GM19351 (cell line): ENCODE results near the gene ENTPD8.
"Not testable (repeated sequence)": the region's sequence is repeated elsewhere in the genome, so short reads cannot be mapped to it uniquely, and the experiment has no call there.

ENCODE experiments used
- ATAC-seq: cut with Tn5 transposase; IDR thresholded peaks from one replicate; pipeline ENCODE4 v1.9.1; 2021; ENCODE audit warnings: mild to moderate bottlenecking, moderate library complexity; ENCODE audit not compliant: unreplicated experiment

Gene ENTPD8

DNA sequence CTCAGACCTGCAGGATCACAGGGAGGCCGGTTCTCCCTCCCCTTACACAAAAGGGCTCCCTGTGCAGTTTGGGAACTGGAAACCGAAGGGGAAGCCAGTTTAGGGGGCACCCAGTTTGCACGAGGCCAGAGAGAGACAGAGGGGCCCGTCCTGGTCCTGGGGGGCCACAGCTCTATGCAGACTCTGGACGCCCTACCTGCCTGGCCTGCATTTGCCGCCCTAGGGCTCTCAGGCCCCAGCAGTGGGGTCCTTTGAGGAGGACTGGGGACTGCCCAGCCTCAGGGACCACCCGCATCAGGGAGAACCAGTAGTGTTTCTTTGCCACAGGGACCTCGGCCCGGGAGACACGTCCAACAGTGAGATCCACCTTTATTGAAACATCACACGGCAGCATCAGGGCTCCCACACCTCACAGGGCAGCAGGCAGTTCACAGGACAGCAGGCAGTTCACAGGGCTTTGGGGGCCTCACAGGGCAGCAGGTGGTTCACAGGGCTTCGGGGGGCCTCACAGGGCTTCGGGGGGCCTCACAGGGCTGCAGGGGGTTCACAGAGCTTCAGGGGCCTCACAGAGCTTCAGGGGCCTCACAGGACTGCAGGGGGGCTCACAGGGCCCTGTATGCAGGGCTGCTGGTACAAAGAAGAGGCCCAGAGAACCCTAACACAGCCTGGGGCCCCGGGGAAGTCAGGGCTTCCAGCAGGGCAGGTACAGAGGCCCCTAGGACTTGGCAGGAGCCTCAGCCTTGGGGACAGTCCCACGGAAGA, 18.6 kb upstream of the ENTPD8 start:
- no peak for ATAC-seq

DNA sequence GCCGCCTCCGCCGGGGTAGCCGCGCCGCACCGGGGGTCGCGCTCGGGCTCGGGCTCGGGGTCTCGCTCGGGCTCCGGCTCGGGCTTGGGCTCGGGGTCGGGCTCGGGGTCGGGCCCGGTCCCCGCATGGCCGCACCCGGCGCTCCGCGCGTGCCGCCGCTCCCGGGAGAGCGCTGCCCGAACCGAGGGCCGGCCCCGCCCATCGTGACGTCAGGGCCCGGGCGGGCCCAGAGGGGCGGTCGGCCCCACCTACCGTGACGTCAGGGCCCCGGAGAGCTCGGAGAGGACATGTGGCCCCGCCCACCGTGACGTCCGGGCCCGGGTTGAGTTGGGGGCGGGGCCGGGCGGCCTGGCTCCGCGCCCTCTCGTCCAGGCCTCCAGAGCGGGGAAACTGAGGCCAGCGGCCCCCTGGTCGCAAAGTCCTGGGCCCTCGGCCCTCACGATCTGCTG, 18.0 kb upstream of the ENTPD8 start, which contains the start of gene NSMF:
TSS of gene NSMF (minus strand) at position 183 of the 449 bp plus-strand sequence. CDS start 232 bp downstream, outside the sequence.
- peak; percentile 63 for ATAC-seq

DNA sequence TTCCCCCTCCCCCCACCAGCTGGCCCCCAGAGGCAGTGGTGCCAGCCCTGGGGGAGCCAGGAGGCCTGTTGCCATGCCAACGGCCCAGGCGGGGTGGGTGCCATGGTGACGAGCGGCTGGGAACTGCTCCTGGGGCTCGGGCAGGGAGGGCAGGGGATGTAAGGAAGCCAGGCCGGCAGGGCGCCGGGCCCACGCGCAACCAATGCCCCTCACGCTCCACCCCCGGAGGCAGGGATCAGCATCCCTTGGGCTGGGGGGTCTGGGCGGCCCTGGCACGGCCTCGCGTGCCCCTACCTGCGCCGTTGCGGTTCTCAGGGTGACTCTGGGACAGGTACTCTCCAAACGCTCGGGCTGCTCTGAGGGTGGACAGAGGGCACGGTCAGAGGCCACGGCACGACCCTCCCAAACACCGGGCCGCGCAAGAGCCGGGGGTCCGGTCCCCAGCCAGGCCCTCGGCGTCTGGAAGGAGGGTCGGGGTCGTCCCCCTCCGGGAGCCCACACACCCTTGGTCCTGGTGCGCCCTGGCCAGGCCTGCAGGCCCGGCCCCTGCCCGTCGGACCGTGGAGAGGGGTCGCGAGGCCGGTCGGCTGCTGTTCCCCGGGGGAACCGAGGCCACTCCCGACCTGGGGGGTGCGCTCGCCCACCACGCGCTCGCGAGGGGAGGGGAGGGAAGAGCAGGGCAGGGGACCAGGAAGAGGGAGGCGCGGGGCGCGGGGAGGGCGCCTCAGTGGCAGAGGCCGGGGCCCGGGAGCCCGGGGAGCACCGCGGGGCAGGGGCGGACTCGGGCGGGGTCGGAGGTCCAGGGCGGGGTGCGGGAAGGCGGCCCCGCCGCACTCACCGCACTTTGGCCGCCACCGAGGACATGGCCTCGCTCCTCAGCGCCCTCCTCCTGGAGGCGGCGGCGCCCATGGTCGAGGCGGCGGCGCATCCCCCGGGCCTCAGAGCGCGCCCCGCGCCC, 17.3 kb upstream of the ENTPD8 start:
- peak; percentile 14 for ATAC-seq

DNA sequence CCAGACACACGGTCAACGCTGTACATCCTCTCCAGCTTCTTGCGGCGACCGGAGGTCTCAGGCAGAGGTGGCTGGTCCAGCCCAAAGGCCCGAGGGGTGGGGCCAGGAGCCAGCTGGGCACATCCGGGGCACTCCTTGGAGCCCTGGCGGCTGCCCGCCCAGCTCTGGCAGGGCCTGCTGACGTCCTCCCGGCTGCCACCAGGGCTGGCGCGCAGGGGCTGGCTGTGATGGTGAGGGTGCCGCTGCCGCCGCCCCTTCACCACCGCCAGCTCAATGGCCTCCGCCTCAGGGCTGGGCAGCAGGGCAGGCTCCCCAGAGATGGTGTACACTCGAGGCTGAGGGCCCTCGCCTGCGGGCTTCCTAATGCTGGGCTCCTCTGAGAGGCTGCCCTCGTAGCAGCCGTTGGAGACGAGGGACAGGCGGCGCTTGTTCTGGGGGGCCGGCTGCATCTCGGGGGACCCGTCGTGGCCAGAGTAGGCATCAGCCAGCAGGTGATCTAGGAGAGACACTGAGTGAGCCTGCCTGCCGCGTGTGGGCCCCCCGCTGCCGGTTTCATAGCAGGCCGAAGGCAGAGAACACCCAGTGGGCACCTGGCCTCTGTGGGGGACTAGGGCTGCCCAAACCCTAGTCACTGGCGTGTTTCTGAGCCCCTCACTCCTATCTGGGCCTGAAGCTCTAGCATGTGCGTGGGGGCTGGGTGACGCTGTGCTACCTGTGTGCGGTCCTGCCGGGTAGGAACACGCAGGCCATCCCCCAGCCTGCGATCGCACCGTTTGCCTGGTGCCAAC, 16.4 kb upstream of the ENTPD8 start:
- ATAC-seq, result no peak

DNA sequence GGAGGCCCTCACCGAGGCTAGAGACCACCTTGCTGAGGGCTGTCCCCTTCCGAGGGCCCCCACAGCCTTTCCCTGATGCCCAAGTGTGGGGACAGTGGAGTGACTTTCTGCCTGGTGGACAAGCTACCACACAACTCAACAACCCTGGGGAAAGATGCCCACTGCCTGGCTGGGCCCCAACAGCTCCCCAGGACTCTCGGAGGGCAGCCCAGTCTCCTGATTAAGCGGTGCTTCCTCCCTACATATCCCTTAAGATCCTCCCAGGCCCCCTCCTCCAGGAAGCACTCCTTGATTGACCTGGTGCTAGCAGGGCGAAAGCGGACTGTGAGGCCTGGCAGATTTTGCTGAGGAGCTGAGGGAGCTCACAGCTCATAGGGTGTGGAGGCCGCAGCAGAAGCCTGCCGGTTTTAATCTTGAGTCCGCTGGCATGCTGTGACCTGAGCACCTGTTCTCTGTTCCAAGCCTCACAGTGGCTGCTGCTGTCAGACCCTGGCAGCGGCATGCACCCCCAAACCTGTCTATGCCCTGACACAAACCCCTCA, 15.8 kb upstream of the ENTPD8 start:
- ATAC-seq, result no peak

DNA sequence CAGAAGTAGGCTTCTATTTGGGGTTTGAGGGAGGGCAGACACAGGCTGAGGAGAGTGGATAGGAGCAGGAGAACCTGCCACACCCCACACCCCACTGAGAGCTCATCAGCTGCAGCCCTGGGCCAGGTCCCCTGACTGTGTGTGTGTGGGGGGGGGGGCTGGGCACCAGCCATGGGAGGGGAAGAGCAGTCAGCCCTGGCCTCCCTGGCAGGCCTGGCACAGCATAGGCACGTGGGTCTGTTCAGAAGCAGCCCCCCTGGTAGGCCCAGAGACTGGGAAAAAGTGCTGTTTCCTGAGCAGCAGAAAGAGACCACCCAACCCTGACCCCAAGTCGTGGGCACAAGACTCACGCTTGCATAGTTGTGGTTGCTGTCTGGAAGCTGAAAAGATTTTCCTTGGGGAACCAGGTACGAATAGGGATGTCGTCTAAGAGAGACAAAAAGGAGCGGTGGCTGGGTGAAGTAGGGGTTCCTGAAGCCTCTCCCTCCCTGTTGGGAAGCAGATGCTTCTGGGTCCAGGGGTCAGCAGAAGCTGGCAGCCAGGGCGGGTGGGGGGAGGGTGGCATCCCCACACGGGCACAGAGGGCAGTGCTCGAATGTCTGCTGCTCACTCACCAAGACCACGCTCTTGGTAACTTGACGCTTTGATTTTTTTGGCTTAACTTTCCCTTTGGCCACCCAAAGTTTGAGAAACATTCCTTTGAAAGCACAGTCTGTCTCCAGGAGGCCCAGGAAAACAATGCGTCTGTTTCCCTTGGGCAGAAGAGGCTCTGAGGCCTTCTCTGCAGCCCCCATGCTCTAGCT, 15.1 kb upstream of the ENTPD8 start:
- ATAC-seq, result no peak

DNA sequence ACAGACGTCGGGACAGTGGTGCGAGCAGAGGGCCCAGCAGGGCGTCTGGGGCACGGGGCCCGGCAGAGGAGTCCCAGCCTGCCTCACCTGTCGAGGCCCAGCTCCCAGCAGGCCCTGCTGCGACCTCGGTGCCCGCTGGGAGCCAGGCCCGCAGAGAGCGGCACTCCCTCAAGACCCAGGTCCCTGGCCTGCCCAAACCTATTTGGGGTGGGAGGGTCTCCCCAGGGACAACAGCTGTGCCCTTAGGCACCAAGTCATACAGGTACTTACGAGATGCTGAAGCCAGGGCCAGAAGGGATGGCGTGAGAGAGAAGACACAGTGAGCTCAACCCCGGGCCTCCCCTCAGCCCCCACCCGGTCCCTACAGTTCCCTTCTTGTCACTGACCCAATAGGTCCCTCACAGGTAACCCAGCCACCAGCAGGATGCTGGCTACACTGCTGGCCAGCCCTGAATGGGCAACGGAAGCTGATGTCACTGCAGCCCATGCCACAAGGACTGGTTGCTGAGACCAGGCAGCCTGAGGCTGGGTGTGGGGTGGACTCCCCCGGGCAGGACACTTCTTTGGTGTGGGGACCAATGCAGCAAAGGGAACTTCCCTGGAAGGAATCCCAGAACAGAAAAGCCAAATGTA, 14.3 kb upstream of the ENTPD8 start:
- no peak for ATAC-seq

DNA sequence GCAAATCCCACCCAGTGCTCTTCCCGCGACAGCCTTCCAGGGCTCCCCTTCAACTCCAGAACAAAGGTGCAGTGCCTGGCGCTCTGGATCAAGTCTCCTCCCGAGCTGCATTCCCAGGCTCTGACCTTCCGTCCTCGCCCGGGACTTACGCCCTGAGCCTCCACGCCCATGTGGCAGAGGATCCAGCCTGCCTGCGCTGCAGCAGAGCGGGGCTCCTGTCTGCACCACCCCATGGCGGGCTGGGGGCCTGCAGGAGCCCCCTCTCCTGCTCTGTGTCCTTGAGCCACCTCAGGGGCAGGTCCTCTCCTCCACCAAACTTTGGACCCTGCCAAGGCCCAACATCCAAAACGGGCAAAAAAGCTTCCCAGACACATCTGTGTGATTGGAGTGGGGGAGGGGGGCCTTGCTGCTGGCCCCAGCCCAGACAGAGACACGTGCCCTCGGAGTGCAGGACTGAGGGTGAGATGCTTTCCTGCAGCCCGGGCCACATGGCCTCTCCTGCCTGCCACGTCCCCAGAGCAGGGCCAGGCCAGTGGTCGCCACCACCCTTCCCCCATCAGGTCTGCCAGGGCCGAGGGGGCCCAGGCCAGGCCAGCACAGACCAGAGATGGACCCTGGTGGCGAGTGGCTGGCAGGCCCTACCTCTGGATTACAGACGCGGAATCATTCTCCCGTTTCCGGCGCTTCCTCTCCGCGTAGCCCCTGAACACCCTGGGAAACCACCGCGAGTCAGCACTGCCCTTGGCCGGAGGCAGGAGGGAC, 13.6 kb upstream of the ENTPD8 start:
- ATAC-seq, result no peak

DNA sequence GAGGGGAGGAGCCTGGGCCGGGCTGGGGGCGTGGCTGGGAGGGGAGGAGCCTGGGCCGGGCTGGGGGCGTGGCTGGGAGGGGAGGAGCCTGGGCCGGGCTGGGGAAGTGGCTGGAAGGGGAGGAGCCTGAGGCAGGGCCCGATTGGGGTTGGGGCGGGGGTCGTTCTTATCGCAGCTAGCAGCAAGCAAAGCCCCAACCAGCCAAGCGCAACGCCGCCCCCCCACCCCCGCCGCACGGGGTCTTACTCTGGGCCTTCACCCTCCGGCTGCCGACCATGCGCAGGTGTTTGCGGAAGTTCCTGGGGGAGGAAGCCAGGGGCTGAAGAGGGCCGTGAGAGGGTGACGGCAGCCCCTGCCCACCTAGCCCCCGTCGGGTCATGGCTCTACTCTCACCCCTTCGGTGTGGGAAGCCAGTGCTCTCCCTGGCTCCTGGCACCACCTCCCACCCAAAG, 13.0 kb upstream of the ENTPD8 start:
- ATAC-seq, result peak; percentile 39

DNA sequence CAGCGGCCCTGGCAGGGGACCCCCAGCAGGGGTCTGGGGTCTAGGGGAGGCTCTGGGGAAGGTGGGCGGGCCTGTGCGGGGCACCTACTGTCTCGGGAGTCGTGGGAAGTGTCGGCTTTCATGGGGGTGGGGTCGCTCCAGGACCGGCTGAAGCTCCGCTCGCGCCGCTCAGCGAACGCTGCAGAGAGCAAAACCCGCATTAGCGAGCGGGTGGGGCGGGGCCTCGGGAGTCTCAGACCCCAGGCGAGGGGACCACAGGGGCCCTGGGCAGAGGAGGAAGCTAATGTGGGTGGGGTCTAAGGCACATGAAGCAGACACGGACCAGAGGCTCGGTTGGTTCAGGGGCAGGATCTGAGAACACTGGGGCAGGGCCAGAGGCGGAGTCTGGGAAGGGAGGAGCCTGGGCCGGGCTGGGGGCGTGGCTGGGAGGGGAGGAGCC, 12.5 kb upstream of the ENTPD8 start:
- peak; percentile 66 for ATAC-seq

DNA sequence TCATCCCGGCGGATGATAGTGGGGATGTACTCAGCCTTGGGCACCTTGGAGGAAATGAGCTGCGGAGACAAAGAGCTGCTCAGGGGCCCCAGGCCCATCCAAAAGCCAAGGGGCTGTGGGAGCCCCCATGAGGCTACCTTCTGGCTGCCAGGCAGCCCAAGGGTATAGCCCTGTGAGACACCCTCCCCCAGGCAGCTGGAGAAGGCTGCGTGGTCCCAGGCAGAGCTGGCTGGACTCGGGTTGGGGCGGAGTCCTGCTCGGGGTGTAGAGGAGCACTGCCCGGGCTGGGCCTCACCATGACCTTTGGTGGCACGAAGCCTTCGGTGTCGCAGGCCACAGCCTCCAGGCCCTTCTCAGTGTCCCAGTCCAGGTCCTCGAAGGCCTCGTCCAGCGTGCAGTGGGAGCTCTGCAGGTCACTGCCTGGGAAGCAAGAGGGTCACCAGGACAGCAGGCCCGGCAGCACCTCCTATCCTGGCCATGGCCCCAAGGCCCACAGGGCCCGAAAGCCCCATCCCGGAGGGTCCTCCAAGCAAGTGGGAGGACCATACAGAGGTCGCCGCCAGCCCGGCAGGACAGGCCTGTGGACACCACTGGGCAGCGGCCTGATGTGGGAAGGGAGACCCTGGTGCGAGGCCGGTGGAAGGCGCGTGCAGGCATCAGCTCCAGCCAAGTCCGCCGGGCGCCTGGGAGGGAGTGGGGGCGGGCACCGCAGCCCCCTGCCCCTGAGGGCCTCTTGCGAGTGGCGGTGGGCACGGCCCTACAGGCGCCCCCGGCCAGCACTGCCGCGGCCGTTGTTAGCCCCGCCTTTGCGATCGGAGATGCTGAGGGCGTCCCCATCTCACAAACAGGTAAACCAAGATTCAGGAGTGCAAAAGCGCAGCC, 11.8 kb upstream of the ENTPD8 start:
- no peak for ATAC-seq

DNA sequence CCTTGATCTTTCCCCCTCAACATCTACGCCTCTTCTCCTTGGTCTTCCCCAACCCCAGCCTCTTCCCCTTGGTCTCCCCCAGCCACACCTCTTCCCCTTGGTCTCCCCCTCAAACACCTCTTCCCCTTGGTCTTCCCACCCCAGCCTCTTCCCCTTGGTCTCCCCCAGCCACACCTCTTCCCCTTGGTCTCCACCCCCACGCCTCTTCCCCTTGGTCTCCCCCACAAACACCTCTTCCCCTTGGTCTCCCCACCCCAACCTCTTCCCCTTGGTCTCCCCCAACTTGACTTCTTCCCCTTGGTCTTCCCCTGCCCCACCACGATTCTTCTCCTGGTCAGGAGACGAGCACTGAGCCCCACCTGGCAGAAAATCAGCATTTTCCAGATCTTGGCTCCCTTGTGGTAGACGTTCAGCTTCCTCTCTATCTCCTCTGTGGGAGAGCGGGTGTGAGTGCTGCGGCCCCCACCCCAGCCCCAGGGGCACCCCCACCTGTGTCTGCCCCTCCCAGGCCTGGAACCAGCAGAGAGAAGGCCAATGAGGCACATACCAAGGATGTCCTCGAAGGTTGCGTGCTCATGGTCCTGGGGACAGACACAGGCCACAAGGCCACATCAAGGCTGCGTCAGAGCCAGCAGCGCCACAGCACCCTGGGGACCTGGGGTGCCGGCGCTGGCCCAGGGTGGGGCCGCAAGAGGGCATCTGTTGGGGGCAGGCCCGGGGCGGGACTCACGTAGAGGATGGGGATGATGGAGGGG, 11.0 kb upstream of the ENTPD8 start:
- ATAC-seq, result no peak

DNA sequence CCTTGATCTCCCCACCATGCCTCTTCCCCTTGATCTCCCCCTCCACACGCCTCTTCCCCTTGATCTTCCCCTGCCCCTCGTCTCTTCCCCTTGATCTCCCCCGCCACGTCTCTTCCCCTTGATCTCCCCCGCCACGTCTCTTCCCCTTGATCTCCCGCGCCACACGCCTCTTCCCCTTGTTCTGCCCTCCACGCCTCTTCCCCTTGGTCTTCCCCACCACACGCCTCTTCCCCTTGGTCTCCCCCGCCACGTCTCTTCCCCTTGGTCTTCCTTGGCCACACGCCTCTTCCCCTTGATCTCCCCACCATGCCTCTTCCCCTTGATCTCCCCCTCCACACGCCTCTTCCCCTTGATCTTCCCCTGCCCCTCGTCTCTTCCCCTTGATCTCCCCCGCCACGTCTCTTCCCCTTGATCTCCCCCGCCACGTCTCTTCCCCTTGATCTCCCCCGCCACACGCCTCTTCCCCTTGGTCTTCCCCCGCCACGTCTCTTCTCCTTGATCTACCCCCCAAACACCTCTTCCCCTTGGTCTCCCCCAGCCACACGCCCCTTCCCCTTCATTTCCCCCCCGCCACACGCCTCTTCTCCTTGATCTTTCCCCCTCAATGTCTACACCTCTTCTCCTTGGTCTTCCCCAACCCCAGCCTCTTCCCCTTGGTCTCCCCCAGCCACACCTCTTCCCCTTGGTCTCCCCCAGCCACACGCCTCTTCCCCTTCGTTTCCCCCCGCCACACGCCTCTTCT, 10.3 kb upstream of the ENTPD8 start:
- ATAC-seq, result not testable (repeated sequence)

DNA sequence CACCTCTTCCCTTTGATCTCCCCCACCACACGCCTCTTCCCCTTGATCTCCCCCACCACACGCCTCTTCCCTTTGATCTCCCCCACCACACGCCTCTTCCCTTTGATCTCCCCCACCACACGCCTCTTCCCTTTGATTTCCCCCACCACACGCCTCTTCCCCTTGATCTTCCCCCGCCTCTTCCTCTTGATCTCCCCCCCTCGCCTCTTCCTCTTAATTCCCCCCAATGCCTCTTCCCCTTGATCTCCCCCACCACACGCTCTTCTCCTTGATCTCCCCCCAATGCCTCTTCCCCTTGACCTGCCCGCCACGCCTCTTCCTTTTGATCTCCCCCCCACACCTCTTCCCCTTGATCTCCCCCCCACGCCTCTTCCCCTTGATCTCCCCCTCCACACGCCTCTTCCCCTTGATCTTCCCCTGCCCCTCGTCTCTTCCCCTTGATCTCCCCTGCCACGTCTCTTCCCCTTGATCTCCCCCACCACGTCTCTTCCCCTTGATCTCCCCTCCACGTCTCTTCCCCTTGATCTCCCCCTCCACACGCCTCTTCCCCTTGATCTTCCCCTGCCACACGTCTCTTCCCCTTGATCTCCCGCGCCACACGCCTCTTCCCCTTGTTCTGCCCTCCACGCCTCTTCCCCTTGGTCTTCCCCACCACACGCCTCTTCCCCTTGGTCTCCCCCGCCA, 9.5 kb upstream of the ENTPD8 start:
- ATAC-seq, result not testable (repeated sequence)

DNA sequence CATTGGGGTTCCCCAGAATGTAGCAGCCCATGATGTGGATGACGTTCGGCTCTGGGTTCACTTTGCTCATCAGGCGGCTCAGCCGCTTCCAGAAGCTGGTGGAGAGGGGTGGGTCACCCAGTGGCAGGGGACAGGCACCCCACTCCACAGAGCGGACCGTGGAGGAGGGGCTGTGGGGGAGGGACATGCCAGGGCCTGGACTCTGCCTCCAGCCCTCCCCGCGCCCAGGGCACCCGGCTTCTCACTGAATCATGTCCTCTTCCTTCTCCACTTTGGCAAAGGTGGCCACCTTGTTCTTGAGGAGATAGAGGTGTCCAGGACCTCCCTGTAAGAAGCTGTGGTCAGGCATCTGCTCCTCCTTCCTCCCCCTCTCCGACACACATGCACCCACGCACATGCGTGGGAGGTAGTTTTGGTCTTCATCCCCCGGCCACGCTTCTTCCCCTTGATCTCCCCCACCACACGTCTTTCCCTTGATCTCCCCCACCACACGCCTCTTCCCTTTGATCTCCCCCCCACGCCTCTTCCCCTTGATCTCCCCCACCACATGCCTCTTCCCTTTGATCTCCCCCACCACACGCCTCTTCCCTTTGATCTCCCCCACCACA, 8.9 kb upstream of the ENTPD8 start:
- ATAC-seq, result no peak
